Activated T-cell treated with anti-CD3 and anti-CD28 coated beads, Interleukin-2, amount 50 U/mL, for 4 hours (primary cell): ENCODE results near the gene RHEBL1. TPM values are rescaled to one million over a fixed set of nuclear protein-coding genes. Genes with fewer than 3 reads are reported as not detected.

Source experiments
- ATAC-seq, 2 donors: fragments of 200-7000 bp; cut with Tn5 transposase; one replicate each; pipeline ENCODE4 v1.10.0; 2021
- DNase-seq: peaks from one replicate; pipeline ENCODE4 v3.0.0-alpha.2; 2020
- H3K27me3 Mint-ChIP-seq: one replicate; pipeline ENCODE4 v1.8.0; 2021; ENCODE audit warnings: low read depth, mixed read lengths
- H3K36me3 Mint-ChIP-seq: one replicate; pipeline ENCODE4 v1.8.0; 2022; ENCODE audit warnings: mixed read lengths; ENCODE audit not compliant: insufficient read depth
- H3K4me1 Mint-ChIP-seq: one replicate; pipeline ENCODE4 v1.8.0; 2021; ENCODE audit warnings: low read depth, mixed read lengths
- H3K4me3 Mint-ChIP-seq: one replicate; pipeline ENCODE4 v1.8.0; 2021; ENCODE audit warnings: mild to moderate bottlenecking, moderate library complexity, mixed read lengths
- H3K9me3 Mint-ChIP-seq: one replicate; pipeline ENCODE4 v1.8.0; 2021; ENCODE audit warnings: mixed read lengths
- total RNA-seq, 3 donors: library from RNA; stranded (reverse); gene quantifications; one replicate each; pipeline ENCODE4 v1.2.1, GENCODE V29; 2021

Gene RHEBL1
- total RNA-seq, 3 donors from 2014 or later, result 4.5 to 5.2 (median 4.5) TPM

DNA sequence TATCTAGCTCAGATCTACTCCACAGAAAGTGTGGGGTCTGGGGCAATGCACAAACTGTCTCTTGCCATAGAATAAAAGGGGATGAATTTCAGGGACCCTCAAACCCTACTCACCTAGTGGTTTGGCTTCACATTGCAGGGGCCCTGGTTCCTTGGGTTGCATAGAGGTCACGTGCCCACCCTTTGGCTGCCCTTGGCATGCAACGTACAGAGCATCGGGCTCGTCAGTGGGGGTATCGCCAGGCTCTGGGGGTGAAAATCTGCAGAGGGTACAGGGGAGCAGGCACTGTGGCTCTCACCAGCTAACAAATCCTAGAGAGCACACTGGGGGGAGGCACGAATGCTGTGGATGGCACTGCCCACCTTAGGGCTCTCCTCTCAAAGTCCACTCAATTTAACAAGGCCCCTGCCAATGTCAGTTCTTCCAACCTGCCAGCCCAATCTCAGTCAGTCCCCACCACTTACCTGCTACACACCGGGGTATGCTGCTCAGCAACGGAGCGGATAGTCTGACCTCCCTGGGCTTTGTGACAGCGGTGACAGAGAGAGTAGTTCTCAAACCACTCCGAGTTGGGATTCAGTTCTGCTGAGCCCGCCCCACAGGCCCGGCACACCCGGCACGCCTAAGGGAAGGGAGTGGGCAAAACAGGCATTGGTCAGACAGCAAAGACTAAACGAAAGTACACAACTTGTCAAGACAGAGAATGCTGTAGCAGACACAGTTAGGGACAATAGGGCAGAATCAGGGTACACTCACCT lies 17.1 kb downstream of the RHEBL1 start:
- no peak for DNase-seq
- no peaks in the 10 kb centered on the region for H3K27me3 Mint-ChIP-seq
- peaks cover 49% of the 10 kb centered on the region for H3K36me3 Mint-ChIP-seq
- H3K4me1 Mint-ChIP-seq, result peaks cover 35% of the 10 kb centered on the region
- no peak overlapping the region for H3K4me3 Mint-ChIP-seq
- ATAC-seq, result no peak
- H3K9me3 Mint-ChIP-seq, result no peaks in the 10 kb centered on the region

DNA sequence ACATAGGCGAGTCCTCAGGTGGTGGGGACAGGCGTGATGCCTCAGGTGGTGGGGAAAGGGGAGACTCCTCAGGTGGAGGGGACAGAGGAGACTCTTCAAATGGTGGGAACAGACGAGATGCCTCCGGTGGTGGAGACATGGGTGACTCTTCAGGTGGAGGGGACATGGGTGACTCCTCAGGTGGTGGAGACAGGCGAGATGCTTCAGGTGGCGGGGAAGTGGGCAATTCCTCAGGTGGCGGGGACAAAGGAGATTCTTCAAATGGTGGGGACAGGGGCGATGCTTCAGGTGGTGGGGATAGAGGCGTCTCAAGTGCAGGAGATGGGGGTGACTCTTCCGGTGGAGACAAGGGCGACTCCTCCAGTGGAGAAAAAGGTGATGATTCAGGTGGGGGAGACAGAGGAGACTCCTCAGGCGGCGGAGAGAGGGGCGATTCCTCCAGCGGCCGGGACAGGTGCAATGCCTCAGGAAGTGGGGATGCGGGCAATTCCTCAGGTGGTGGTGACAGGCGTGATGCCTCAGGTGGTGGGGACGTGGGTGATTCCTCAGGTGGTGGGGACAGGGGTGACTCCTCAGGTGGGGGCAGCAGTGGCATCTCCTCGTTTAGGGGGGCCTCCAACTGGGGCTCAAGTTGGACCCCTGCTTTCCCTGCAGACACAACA lies 17.9 kb downstream of the RHEBL1 start:
- ATAC-seq (no peak), DNase-seq (no peak)
- Mint-ChIP-seq H3K4me1 (peaks cover 27% of the 10 kb centered on the region), H3K9me3 (no peaks in the 10 kb centered on the region), H3K27me3 (no peaks in the 10 kb centered on the region), H3K4me3 (no peak overlapping the region), H3K36me3 (peaks cover 54% of the 10 kb centered on the region)

DNA sequence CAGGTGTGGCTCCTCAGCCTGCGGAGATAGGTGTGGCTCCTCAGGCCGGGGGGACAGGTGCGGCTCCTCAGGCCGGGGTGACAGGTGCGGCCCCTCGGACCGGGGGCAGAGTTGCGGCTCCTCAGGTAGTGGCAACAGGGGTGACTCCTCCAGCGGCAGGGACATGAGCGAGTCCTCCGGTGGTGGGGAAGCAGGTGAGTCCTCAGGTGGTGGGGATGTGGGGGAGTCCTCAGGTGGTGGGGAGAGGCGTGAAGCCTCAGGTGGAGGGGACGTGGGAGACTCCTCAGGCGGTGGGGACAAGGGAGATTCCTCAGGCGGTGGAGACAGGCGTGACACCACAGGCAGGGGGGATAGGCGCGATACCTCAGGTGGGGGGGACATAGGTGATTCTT lies 18.4 kb downstream of the RHEBL1 start:
- Mint-ChIP-seq H3K4me1 (peaks cover 22% of the 10 kb centered on the region), H3K4me3 (no peak overlapping the region), H3K27me3 (no peaks in the 10 kb centered on the region), H3K36me3 (peaks cover 57% of the 10 kb centered on the region), H3K9me3 (no peaks in the 10 kb centered on the region)
- DNase-seq (no peak), ATAC-seq (no peak)

DNA sequence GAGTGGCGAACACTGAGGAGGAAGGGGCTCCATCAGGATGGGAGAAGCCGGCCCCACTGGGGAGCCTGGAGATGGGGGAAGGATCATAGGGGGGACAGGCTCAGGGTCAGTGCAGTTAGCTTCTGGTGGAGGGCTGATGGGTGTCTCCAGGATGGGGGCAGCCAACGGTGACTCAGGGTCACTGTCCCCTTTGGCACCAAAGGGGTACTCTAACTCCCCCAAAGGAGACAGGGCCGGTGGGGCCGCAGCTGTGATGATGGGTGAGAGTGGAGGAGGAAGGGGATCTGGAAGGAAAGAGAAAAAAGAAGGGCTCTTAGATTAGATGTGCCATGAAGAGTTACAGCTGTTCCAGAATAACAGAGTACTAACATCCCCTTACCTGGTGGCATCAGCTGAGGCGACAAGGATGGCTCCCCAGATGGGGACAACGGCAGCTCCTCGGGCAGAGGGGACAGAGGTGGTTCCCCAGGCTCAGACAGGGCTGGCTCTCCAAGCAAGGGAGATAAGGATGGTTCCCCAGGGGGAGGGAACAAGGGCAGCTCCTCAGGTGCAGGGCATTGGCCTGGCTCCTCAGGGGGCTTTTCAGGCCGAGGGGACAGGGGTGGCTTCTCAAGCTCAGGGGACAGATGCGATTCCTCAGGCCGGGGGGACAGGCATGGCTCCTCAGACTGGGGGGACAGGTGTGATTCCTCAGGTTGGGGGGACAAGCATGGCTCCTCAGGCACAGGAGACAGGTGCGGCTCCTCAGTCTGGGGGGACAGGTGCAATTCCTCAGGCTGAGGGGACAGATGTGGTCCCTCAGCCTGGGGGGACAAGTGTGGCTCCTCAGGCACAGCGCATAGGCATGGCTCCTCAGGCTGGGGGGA lies 19.0 kb downstream of the RHEBL1 start:
- Mint-ChIP-seq H3K27me3 (no peaks in the 10 kb centered on the region), H3K4me3 (no peak overlapping the region), H3K9me3 (no peaks in the 10 kb centered on the region), H3K36me3 (peaks cover 58% of the 10 kb centered on the region), H3K4me1 (peaks cover 16% of the 10 kb centered on the region)
- ATAC-seq, result no peak
- no peak for DNase-seq

DNA sequence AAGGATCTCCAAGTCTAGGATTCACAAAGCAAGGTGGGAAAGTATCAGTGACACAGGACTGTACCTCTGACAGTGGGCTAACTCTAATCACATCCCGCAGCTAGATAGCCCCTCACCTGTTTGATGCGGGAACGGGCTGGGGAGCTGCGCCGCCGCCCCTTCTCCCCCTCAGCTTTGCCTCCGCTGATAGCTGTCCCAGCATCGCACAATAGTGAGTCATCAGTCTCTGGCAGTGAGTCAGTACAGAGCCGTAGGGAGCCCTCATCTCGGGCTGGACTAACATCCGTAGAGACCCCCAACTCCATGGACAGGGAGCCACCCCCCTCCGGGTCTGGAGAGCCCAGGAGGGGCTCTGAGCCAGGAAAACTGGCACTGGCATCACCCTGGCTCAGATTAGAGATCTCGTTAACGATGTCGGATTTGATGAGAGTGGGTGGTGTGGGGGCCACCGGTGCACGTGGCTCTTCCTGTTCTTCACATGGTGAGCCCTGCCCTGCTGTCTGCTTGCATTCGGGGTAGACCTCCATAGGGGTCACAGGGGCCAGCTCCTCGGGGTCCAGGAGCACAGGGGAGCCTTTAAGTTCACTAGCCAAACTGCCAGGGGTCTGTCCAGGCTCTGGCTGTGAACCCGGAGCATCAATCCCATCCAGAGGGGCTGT lies 20.1 kb downstream of the RHEBL1 start:
- Mint-ChIP-seq H3K27me3 (no peaks in the 10 kb centered on the region), H3K4me3 (no peak overlapping the region), H3K9me3 (no peaks in the 10 kb centered on the region), H3K4me1 (peaks cover 5% of the 10 kb centered on the region), H3K36me3 (peaks cover 58% of the 10 kb centered on the region)
- ATAC-seq (no peak), DNase-seq (no peak)

DNA sequence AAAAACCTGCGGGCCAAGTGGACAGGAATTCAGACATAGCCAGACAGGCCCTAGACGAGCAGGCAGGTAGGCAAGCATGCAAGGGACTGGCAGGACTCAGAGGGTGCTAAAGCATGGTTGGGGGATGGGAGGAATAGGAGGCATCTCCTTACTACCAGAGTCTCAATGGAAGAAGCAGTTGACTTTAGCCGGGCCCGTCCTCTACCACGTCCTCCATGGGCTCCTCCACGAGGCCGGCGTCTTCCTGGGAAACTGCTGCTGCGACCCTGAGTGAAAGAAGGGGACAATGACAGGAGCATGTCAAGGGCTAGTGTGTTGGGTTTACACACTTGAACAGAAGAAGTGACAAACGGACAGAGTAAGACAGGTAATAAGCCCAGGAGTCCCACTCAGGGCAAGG lies 20.8 kb downstream of the RHEBL1 start:
- ATAC-seq (no peak), DNase-seq (no peak)
- Mint-ChIP-seq H3K4me3 (no peak overlapping the region), H3K27me3 (no peaks in the 10 kb centered on the region), H3K9me3 (no peaks in the 10 kb centered on the region), H3K36me3 (peaks cover 62% of the 10 kb centered on the region), H3K4me1 (no peaks in the 10 kb centered on the region)

DNA sequence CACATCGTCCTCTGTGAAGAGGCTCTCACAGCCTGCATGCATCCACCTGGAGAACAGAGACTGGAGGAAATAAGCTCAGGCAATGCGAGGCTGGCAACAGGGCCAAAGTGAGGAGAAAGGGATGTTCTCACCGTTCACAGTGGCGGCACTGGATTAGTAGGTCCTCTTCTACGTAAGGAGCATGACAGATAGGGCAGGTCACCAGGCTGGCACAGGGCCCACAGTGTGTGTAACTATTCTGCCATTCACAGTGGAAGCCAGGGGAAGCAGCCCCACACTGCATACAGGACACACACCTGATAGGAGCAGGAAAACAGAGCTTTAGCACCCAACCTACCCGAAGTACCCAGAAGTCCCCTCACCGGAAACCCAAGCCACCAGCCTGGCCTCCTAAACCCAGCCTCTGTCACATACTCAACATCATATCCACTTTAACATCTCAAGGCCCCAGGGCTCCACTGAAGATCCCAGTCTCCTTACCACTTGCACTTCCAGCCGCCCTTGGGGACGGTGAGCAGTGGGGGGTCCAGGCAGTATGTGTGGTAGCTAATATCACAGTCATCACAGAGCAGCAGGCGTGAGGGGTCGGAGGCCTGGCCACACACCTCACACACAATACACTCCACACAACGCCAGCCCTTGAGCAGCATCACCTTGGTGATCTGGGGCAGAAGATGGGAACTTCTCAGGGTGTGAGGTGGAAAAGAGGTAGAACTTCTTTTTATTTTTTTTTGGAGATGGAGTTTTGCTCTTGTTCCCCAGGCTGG lies 23.5 kb downstream of the RHEBL1 start:
- H3K4me3 Mint-ChIP-seq, result no peak overlapping the region
- DNase-seq (no peak), ATAC-seq (no peak)
- H3K4me1 Mint-ChIP-seq, result no peaks in the 10 kb centered on the region
- H3K9me3 Mint-ChIP-seq, result no peaks in the 10 kb centered on the region
- H3K36me3 Mint-ChIP-seq, result peaks cover 54% of the 10 kb centered on the region
- H3K27me3 Mint-ChIP-seq, result no peaks in the 10 kb centered on the region

DNA sequence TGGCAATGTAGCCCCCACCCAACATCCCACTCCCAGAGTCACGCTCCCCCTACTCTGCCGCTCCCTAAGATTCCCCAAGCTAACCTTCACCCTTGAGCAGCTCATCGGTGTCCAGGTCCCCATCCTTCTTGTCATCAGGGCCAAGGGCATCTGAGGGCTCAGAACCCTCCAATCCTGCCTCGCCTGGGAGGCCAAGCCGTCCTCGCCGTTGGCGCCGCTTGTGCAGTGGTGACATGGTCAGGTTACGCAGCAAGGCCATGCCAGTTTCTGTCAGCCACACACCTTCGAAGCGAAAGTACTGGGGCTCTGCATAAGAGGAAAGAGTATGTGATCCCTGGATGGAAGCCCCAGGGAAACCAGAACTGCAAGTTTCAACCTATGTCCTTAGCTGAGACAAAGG lies 25.1 kb downstream of the RHEBL1 start:
- Mint-ChIP-seq H3K4me1 (no peaks in the 10 kb centered on the region), H3K9me3 (no peaks in the 10 kb centered on the region), H3K27me3 (no peaks in the 10 kb centered on the region), H3K4me3 (no peak overlapping the region), H3K36me3 (peaks cover 47% of the 10 kb centered on the region)
- DNase-seq, result no peak
- no peak for ATAC-seq

DNA sequence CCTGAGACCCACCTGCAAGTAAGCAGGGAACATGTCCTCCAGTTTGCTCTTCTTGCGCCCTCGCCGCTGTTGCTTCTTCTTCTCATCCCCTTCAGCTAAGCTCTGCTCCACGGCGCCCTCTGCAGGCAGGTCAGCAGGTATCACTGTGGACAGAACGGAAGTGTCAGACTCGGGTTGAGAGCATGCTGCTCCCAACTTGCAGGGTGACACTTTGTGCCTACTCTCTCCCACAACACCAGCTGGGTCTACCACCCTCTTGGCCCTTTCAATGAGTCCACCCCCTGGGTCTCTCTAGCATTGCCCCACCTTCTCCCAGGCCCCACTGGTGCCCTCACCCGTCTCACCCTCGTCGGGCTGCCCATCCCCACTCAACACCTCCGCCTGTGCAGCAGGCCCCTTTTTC lies 25.9 kb downstream of the RHEBL1 start:
- H3K4me1 Mint-ChIP-seq, result no peaks in the 10 kb centered on the region
- DNase-seq (peak; percentile 79), ATAC-seq (peak; percentile 83 to 84)
- H3K9me3 Mint-ChIP-seq, result no peaks in the 10 kb centered on the region
- peaks cover 46% of the 10 kb centered on the region for H3K36me3 Mint-ChIP-seq
- H3K4me3 Mint-ChIP-seq, result no peak overlapping the region
- no peaks in the 10 kb centered on the region for H3K27me3 Mint-ChIP-seq

DNA sequence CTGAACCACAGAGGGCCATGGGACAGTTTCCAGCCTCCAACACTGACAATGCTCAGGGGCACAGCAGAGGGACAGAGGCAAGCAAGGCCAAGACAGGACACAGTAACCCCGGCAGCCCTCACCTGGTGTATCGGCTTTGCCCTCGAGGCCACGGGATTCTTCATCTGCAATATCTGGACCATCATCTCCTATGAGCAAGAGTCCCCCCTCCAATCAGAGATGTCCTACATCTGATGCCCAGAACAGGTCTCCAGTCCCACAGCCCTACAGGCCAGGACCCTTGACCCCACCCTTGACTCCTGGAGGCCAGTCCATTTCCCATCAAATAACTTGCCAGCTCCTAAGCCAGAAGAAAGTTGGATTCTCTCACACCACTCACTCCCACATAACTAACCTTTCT lies 26.5 kb downstream of the RHEBL1 start:
- Mint-ChIP-seq H3K4me1 (no peaks in the 10 kb centered on the region), H3K4me3 (no peak overlapping the region), H3K27me3 (no peaks in the 10 kb centered on the region), H3K9me3 (no peaks in the 10 kb centered on the region), H3K36me3 (peaks cover 41% of the 10 kb centered on the region)
- ATAC-seq, result no peak
- no peak for DNase-seq

DNA sequence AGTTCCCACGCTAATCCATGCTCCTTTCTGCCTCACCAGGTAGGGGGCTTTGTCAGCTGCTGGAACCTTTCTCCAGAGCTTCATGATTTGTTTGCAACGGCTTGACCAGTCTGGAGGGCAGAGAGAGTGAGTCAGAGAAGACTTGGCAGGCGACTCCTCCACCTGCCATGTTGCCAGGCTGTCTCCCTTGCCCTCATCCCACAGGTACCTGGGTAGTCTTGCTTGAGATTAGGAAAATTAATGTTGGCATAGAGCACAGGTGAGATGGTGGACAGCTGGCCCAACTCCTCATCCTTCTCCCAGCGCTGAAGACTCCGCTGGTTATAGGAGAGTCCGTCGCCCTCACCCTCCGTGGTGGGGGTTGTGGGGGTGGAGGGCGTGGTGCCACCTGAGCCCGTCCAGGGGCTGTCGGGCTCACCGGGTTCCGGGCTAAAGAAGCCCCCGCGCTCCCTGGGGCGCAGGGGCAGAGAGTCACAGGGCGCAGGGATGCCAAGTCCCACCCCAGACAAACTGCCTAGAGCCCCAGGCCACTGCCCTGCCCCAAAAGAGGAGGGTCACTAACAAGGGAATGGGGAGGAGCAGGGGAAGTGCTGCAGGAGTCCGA lies 27.8 kb downstream of the RHEBL1 start:
- H3K4me1 Mint-ChIP-seq, result no peaks in the 10 kb centered on the region
- H3K36me3 Mint-ChIP-seq, result peaks cover 33% of the 10 kb centered on the region
- no peaks in the 10 kb centered on the region for H3K9me3 Mint-ChIP-seq
- no peak for ATAC-seq
- no peaks in the 10 kb centered on the region for H3K27me3 Mint-ChIP-seq
- H3K4me3 Mint-ChIP-seq, result no peak overlapping the region
- no peak for DNase-seq

DNA sequence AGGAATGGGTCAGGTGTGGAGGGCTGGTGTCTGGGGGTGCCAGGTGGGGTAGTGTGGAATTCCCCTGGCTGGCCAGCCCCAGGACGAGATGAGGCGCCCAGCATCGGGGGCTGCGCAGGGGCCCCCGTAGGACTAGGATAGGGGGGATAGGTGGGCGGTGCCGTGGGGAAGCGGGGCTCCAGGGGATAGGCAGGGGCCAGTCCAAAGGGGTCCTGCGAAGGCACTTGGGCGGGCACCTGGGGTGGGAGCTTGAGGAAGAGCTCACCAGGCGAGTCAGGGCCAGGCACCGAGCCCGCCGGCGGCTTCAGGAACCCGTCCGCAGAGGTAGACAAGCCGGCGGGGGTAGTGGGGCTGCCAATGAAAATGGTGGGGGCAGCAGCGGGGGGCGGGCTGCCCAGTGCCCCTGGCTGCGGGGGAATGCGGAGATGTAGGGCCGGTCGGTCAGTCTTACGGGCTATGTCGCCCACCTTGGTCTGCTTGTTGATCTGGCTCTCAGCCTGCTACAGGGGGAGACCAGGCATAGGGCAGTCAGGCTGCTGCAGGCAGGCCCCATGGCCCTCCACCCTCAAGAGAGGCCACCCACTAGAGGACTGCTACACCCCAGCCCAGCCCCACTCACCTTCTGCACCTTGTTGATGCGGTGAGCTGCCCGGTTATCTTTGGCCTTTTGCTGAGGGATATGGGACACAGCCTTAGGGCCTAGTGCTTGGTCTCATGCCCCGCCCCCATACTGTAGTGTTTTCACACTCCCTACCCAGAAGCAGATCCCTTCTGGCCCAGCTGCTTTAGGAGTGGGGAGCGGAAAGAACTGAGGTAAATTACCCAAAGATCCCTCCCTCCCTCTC lies 28.5 kb downstream of the RHEBL1 start:
- no peak overlapping the region for H3K4me3 Mint-ChIP-seq
- H3K27me3 Mint-ChIP-seq, result no peaks in the 10 kb centered on the region
- H3K9me3 Mint-ChIP-seq, result no peaks in the 10 kb centered on the region
- ATAC-seq (no peak), DNase-seq (no peak)
- H3K4me1 Mint-ChIP-seq, result no peaks in the 10 kb centered on the region
- H3K36me3 Mint-ChIP-seq, result peaks cover 31% of the 10 kb centered on the region
